HG02623 (cell line): Measurements from ENCODE around the gene PRPF40B.
A peak's percentile ranks its signal among the peaks of the same experiment; 100 is the strongest.

Experiments used
- ATAC-seq: cut with Tn5 transposase; IDR thresholded peaks from one replicate; pipeline ENCODE4 v1.9.1; 2021; ENCODE audit warnings: moderate library complexity; ENCODE audit not compliant: unreplicated experiment

PRPF40B gene

DNA sequence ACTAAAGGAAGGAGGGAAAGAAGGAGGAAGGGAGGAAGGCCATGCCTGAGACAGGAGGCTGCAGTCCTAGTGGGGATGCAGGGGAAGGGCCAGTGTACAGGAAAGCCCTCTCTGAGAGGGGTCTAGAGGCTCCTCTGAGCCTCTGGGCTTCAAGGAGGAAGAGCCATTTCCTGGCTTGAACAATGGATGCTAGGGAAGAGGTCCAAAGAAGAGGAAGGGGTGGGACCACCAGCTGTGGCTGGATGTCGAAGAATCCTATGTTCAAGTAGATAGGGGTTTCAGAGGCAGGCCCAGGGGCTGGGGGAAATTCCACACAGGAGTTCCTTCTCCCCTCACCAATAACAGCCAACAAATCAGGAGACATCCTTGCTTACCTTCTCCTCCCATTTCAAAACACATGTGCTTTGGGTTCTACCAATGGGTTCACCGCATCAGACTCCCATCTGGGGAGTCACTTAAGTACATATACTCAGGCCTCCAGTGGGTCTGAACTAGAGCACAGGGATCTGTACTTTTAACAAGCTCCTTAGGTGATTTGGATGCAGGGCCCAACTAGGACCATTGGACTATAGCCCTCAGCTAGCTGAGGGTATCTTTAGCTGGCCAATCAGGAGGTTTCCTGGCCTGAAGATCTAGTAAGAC lies 32.4 kb downstream of the PRPF40B start:
- no peak for ATAC-seq

GRCh38 chr12:49658276-49658675 lies 34.9 kb downstream of the PRPF40B start:
- no peak for ATAC-seq

DNA sequence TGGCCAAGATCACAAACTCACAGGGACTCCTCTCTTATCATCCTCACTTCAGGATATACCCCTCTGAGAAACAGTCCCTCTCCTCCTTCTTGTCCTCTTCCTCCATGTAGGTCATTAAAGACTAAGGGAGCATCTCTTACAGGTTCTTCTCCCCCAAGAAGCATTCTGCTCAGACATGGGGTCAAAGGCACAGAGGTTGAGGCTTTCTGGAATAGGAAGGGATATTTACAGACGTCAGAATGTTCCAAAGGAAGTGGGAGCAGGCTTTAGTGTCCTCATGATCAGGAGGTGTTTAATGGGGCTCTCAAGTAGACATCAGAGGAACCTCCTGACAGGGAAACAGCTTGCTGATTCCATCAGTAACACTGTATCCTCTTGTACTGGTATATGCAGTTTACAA lies 36.4 kb downstream of the PRPF40B start:
- no peak for ATAC-seq

GRCh38 chr12:49661191-49661590 lies 37.8 kb downstream of the PRPF40B start:
- ATAC-seq: peak; percentile 39

DNA sequence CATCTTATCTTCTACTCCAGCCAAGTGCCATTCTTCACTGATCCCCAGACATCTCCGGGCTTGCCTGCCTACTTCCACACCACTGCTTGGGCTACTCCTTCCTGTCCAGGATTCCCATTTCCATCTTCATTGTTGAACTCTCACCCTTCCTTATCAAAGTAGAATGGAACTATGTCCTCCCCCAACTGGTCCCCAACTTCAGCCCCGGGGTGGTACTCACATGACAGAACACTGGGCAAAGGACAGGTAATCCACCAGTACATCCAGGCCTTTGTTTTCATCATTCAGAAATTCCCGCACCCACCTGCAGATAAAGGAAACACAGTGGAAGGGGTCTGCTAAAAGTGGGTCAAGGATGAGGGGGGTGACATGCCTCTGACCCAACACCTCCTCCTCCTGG lies 38.4 kb downstream of the PRPF40B start:
- ATAC-seq: no peak

DNA sequence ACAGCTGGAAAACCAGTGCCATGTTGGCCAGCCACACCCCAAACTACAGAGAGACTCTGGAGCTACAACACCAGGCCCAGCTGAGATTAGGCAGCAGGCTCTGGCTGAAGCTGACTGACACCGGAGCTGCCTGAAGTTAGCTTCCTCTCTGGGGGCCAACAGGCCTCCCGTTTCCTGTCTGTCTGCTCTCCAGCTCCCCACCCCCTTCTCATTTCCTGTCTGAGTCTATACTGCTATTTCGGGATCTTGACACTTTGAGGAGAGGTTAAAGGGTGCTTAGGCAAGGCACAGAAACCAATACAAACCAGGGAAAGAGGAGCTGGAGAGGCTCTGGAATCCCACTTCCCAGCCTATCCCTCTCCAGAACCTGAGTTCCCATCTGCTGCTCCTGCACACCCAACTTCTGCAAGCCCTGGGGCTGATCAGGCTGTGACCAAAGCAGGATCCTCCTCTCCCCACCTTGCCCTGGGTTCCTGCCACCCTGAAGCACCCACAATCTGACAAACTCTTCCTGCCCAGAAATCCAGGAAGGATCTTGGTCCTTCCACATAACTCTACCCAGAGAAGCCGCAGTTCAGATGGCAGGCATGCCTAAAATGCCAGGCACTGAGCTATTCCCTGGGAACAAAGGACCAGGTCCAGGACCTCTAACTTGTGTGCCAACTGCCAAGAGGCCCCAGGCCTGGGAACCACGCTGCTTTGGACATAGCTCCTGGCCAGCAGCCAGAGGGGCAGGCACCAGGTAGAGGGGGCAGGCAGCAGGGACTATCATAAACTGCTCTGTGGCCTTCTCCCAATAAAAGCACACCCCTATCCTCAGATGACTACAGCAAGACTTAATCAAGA lies 39.9 kb downstream of the PRPF40B start:
- ATAC-seq: peak; percentile 66

- ATAC-seq: no peak
These were observed 40.8 kb downstream of the PRPF40B start for GRCh38 chr12:49664167-49664566.

DNA sequence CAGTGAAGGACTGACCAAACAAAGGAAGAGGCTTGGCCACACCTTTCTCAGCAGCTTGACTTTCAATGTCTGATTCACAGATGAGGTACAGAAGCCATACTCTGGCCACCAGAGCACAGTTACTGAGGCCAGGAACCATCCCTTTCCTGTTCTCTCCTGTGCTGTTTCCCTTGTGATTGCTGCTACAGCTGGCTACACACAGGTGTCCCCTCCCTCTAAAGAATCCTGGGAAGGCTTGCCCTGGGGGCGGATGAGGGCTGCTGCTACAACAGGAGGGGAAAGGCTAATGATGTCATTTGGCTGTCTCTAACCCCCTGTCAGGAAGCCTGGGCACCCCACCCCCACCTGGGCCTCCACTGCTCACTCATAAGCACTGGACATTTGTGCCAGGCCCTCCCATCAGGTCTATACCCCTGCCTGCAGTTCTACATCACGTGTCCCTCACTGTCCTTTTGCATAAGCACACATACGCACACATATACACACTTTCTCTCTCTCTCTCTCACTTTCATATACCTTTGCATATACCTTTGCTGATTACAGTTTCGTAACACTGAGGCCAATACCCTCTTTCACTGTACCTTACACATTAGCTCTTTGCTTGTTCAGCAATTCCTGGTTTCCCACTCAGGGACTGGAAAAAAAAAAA lies 41.4 kb downstream of the PRPF40B start:
- ATAC-seq: peak; percentile 64

DNA sequence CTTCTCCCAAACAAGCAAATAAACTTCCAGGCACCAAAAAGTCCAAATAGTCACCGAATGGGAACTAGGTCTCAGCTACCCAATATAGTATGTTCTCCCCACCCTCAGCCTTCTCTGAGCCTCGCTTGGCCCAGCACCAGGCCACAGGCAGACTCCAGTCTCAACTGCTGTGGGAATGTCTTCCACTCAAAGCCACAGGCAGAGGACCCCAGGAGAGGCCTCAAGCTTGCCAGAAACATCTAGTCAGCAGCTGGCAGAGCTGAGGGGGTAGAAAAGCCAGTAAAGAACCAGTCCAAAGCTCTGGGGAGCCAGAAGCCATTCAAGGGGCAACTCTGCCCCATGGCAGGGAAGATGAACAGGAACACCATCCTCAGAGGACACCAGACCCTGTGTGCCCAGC lies 42.0 kb downstream of the PRPF40B start:
- no peak for ATAC-seq

DNA sequence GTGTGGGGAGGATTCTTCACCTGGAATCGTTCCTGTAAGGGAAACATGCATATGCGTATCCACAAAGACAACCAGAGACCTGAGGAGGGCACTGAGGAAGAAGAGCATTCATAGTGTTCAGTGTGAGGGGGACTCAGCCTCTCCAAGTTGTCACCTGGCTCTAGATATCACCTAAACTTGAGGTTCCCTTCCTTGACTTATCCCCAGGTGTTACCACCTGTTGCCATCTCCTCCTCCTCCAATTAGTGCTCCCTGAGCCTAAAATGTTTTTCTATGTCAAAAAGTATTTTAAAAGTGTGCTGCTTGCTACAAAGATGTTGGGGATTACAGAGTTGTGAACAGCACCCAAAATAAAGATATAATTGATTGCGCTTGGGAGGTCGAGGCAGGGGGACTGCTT lies 42.8 kb downstream of the PRPF40B start:
- ATAC-seq: no peak

DNA sequence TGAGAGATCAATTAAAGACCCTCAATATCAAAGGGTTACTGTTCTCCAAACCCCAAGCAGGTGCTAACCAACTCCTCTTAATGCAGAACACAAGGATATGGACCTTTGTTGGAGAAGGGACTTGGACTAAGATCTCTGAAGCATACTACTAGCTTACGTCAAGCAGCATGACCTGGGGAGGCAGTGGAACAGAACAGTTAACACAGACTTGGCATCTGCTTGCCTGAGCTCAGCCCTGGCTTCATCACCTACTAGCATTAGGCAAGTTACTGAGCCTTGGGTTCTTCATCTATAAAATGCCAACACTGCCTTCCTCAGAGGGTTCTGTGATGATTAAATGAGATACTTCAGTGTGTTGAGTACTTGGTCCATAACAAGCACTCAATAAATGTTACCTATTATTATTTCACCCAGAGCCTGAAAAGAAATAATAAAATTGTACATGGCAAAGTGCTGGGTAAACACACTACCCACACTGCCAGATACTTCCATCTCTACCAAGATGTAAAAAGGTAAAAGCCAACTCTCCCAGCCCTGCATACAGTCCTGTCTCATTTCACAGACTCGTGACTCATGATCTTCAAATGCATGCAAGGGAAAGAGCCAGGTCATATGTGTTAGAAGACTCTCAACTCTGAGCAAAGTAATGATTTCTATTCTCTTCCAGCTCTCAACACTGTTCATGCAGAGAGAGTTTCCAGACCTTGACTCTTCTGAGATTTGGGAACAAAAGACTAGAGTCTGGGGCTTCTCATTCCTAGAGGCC lies 44.1 kb downstream of the PRPF40B start:
- no peak for ATAC-seq

GRCh38 chr12:49669796-49670195 lies 46.4 kb downstream of the PRPF40B start:
- ATAC-seq: no peak

DNA sequence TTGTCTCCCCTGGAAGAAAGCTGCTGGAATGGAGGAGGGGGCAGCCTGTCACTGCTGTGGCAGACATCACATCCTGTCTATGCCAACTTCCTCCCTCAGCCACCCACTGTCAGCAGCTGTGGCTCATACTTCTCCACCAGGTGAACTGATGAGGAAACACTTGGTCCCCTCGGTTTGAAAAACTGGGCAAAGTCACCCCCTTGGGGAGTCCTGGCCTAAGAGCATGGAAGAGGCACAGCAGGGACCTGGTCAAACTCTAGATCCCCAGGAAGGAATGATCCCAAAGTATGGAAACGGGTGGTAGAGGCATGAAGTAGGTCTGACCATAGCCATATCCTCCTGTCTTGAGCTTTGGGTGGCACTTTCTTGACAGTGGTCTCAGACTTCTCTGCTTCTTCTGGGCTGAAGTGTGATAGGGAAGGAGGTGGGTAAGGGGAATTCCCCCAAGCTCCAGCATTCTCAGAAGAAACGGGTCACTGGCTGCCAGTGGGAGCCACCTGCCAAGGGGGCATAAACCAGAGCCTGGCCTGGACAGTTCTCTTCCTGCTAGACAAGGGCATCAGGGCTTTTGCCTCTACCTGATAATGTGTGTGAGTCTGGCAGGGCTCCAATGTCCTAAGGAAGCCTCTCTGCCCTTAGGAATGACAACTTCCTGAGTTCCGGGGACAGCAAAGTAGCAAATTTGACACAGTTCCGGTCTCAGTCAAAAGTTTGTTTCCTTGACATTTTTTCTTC lies 47.8 kb downstream of the PRPF40B start:
- ATAC-seq: no peak

- ATAC-seq: no peak
These were observed 49.2 kb downstream of the PRPF40B start for GRCh38 chr12:49672301-49673217.

GRCh38 chr12:49673446-49674317 lies 50.3 kb downstream of the PRPF40B start:
- no peak for ATAC-seq

GRCh38 chr12:49674318-49674981 lies 51.1 kb downstream of the PRPF40B start:
- ATAC-seq: no peak

GRCh38 chr12:49675137-49675536 lies 51.8 kb downstream of the PRPF40B start:
- ATAC-seq: no peak

- no peak for ATAC-seq
These were observed 55.4 kb downstream of the PRPF40B start for GRCh38 chr12:49678711-49679110.
